ENCODE data around the gene OR11A1. TPM values are rescaled to one million over a fixed set of nuclear protein-coding genes. Genes with fewer than 3 reads are reported as not detected.

OR11A1 gene
- total RNA-seq = not detected
- long read RNA-seq = 0 reads

DNA sequence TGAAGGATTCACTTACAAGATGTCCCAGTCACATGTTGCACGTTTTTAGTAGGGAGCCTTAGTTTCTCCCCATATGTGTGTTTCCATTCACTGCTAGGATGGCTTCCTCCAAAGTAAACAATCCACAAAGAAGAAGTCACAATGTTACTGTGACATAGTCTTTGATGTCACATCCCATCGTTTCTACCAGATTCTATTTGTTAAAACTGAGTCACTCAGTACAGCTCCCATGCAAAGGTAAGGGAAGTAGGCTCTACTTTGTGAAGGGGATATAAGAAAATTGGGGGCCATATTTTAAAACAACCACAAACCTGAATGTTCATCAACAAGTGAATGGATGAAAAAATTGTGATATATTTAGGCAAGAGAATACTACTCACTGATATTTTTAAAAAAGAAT is at the start of gene OR11A1, which contains the start of gene OR2H1:
Gene OR11A1, minus strand, starts transcription at position 101 of the 400 bp plus-strand sequence. CDS start 29,430 bp downstream, outside the sequence.
Gene OR2H1, plus strand, starts transcription at position 185 of the 400 bp plus-strand sequence. CDS start 4,615 bp downstream, outside the sequence.
- intact Hi-C loops (cut with DNase I) = no loop called here
- no peak for DNase-seq (ENCODE audit: low spot score)

DNA sequence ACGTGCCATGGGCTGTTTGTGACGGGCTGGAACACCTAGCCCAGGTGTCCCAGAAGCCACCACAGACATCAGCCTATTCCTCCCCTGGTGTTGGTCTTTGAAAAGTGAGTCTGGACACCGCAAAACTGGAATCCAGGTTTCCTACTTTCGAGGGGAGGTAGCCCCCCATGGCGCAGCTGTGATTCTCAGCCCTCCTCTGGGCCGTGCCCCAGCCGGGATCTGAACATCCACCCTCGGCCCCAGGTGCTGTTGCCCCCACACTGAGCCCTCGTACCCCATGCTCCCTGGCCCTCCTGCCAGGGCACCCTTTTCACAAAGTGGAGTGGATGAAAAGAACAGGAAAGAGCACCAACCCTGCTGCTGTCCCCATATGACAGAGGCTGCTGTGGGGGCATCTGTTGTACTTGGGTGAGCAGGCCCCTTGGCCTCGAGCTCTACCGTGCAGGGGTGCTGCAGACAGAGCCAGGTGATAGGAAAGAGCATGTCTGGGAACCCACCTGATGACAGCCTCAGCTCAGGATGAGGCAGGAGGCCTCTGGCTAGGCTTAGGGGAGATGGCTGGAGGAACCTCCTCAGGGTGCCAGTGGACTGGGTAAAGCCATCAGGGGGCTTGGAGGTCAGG is 49.7 kb upstream of the OR11A1 start:
- DNase-seq (ENCODE audit: low spot score) = no peak
- intact Hi-C loops (cut with DNase I) = no loop called here

- intact Hi-C loops (cut with DNase I) = no loop called here
- no peak for DNase-seq (ENCODE audit: low spot score)
Observed at GRCh38 chr6:29505808-29506207, 48.9 kb upstream of the OR11A1 start.

GRCh38 chr6:29504961-29505360 is 48.1 kb upstream of the OR11A1 start:
- no peak for DNase-seq (ENCODE audit: low spot score)

DNA sequence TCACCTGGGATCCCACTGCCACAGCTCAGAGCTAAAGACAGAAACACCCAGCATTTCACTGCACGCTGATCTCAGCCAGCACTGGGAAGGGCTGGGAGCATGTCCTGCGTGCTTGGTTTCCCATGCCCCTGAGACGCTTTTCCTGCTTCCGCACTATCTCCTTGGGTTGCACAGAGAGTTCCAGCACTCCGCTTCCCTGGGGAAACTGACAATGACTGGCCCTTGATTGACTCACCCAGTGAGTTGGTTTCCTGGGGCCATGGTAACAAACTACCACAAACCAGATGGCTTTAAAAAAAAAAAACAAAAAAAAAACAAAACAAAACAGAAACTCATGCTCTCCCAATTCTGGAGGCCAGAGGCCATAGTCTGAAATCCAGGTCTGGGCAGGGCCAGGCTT is 45.7 kb upstream of the OR11A1 start:
- intact Hi-C loops (cut with DNase I) = no loop called here
- no peak for DNase-seq (ENCODE audit: low spot score)

More at GRCh38 chr6:29504961-29505360, 48.1 kb upstream of the OR11A1 start:
- intact Hi-C loops (cut with DNase I) = no loop called here

DNA sequence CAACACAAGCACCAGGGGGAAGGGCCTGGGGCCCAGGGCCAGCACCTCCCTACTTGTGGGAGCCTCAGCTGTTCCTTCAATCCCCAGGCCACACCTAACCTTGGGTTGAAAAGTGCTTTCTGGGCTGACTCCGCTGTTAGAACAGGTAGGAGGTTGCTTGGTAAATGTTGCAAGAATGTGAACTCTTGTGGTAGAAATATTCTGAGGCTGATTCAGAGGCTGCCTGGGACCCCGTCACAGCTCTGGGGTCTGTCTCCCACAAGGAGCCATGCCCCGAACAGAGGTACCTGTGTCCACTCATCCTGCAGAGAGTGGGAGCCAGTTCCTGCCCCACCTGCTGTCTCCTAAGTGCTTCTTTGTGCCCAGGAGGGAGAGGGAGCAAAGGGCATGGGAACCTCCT is 45.3 kb upstream of the OR11A1 start:
- intact Hi-C loops (cut with DNase I) = no loop called here
- no peak for DNase-seq (ENCODE audit: low spot score)

DNA sequence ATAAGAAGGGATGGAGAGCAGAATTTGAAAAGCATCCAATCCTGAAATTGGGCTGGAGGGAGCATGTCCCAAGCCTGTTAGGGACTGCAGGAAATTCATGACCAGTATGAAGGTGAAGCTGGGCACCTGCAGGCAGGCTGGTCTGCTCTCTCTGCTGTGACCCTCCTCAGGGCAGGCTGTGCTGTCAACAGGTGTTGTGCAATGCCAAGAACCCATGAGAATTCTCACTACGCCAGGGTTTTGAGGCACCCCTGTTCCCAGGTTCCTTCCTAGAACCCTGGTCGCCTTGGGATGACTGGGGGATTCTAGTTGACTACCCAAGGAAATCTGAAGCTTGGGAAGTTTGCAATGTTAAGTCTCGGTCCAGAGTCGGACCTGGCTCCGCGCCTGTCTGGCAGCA is 44.2 kb upstream of the OR11A1 start:
- no peak for DNase-seq (ENCODE audit: low spot score)
- intact Hi-C loops (cut with DNase I) = no loop called here

DNA sequence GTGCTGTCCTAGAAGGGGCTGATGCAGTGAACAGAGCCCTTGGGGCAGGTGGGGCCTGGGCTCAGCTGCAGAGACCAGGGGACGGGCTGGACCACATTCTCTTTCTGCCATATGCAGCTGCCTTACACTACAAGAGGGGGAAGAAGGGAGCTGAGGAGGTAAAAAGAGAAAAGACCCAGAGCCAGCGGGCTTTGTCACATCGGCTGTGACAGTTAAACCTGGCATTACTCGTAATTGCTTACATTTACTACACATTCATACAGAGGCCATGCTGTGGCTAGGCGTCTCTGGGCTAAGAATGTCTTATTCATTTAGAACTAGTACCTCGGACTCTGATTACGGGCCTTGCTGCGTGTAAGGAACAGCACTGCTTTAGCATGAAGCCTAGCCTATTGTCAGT is 43.7 kb upstream of the OR11A1 start:
- no peak for DNase-seq (ENCODE audit: low spot score)
- intact Hi-C loops (cut with DNase I) = no loop called here

DNA sequence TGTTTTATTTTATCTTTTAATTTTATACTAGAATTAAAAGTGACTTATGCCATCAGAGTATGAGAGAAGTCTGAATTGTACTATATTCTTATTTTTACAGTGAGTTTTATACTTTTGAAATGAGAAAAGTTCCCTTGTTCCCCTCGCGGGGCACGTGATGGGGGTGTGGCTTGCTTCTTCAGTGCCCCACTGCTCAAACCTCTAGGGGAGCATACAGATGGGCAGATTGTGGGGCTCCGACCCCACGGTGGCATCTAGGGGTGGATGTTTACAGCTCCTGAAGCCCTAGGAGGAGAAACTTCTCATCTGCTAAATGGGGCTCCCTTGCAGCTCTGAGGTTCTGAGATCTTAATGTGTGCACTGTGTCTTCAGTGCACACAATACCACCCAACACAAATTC is 42.8 kb upstream of the OR11A1 start:
- no peak for DNase-seq (ENCODE audit: low spot score)
- intact Hi-C loops (cut with DNase I) = no loop called here

DNA sequence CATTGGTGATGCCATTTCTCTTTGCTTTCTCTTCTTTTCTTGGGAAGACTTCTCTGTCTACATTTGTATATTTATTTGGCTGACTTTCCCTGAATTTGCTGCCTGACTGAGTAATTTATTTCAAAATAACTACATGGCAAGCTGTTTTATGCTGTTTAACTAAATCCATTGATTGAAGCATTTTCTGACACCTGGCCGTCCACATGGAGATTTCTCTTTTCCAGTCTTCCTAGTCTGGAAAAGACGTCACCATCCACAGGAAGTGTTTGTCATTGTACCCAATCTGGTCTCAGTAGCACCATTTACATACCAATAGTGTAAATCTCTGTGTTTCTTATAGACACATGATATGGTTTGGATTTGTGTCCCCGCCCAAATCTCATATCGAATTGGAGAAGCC is 40.1 kb upstream of the OR11A1 start:
- intact Hi-C loops (cut with DNase I) = no loop called here
- no peak for DNase-seq (ENCODE audit: low spot score)

GRCh38 chr6:29495571-29495970 is 38.7 kb upstream of the OR11A1 start:
- intact Hi-C loops (cut with DNase I) = no loop called here
- no peak for DNase-seq (ENCODE audit: low spot score)

DNA sequence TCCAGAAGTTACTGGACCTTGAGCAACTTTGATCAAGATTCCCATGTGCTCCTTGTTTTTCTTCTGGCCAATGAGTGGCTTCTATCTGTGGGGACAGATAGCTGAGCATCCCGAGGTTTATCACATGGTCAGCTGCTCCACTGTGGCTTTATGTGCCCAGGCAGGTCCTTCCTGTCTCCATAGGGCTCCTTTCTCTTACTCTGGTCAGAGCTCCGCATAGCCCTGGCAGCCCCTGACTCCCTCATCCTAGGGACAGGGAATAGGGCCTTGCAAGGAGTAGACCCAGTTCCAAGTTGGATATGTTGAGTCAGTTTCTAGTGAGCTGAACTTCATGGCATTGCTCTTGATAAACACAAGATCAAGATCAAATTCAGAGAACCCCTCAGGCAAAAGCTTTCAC is 37.3 kb upstream of the OR11A1 start:
- DNase-seq (ENCODE audit: low spot score) = no peak
- intact Hi-C loops (cut with DNase I) = no loop called here

- no peak for DNase-seq (ENCODE audit: low spot score)
- intact Hi-C loops (cut with DNase I) = no loop called here
Observed at GRCh38 chr6:29493261-29493660, 36.4 kb upstream of the OR11A1 start.

DNA sequence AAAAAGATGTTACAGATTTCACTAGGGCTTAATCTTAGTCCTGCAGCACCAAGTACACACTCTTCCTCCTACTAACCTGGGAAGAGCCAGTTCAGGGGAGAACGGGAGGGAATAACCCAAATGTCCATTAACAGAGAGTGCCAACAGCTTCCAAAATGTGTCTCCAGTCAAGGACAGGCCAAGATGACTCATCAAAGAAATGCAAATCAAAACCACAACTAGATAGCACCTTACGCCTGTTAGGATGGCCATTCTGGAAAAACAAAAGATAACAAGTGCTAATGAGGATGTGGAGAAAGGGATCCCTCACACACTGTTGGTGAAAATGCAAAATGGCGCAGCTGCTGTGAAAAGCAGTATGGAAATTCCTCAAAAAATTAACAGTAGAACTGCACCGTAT is 34.7 kb upstream of the OR11A1 start:
- no peak for DNase-seq (ENCODE audit: low spot score)
- intact Hi-C loops (cut with DNase I) = no loop called here

GRCh38 chr6:29490552-29490951 is 33.7 kb upstream of the OR11A1 start:
- no peak for DNase-seq (ENCODE audit: low spot score)
- intact Hi-C loops (cut with DNase I) = no loop called here

DNA sequence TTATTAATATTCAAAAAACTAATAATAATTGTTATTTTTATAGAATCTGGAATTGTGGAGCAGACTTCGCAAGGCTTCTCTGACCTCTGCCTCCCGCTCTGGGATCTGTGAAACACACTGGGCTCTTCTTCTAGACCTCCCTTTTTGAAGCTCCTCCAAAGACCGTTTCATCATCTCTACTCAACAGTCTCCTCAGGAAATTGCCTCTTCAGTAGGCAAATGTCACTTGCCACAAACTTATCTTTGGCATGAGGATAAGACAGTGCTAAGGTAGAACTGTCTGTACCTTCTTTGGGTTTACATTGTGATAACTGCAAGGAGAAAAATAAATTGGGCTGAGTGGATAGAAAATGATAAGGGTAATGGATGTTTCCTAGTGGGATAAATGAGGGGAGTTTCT is 33.2 kb upstream of the OR11A1 start:
- no peak for DNase-seq (ENCODE audit: low spot score)
- intact Hi-C loops (cut with DNase I) = no loop called here

- DNase-seq (ENCODE audit: low spot score) = no peak
- intact Hi-C loops (cut with DNase I) = no loop called here
Observed at GRCh38 chr6:29489286-29489685, 32.4 kb upstream of the OR11A1 start.

- intact Hi-C loops (cut with DNase I) = no loop called here
- DNase-seq (ENCODE audit: low spot score) = no peak
Observed at GRCh38 chr6:29488874-29489273, 32.0 kb upstream of the OR11A1 start.

- DNase-seq (ENCODE audit: low spot score) = no peak
- intact Hi-C loops (cut with DNase I) = no loop called here
Observed at GRCh38 chr6:29487660-29488059, 30.8 kb upstream of the OR11A1 start, which contains the start of gene MAS1L. TSS of gene MAS1L (minus strand) at chr6:29487956. CDS start at chr6:29487902, 54 bp downstream.

GRCh38 chr6:29487131-29487530 is 30.3 kb upstream of the OR11A1 start:
- DNase-seq (ENCODE audit: low spot score) = no peak
- intact Hi-C loops (cut with DNase I) = no loop called here

GRCh38 chr6:29486577-29486976 is 29.7 kb upstream of the OR11A1 start:
- intact Hi-C loops (cut with DNase I) = no loop called here
- DNase-seq (ENCODE audit: low spot score) = no peak

GRCh38 chr6:29483735-29484134 is 26.9 kb upstream of the OR11A1 start:
- intact Hi-C loops (cut with DNase I) = no loop called here
- no peak for DNase-seq (ENCODE audit: low spot score)
